SK-N-SH (cell line): ENCODE measurements around the gene KCNN3. TPM values are rescaled to one million over a fixed set of nuclear protein-coding genes. Genes with fewer than 3 reads are reported as not detected.

Source experiments
- CTCF ChIA-PET: fragments of 300-600, 350-600 bp; formaldehyde crosslinking; extraction: SDS; loops from one replicate; lab custom pipeline; 2021; lab: Yijun Ruan, JAX
- POLR2A ChIA-PET: fragments of 350-600 bp; sonication (Branson Sonifier 250); formaldehyde crosslinking; extraction: SDS; loops from one replicate; lab custom pipeline; 2020; ENCODE audit warnings: antibody characterized with exemption, inconsistent platforms; lab: Yijun Ruan, JAX
- DNase-seq: peaks from one replicate; pipeline ENCODE4 v3.0.0; 2012
- H2AFZ ChIP-seq: fragments of 200-600 bp; sonication (generic); 2 replicates; pipeline ENCODE4 v1.8.1; 2016; ENCODE audit warnings: antibody characterized with exemption, mild to moderate bottlenecking, low read depth
- H3F3A ChIP-seq: fragments of 200-600 bp; sonication (generic); replicated peaks from 2 replicates; pipeline ENCODE3; 2016; ENCODE audit warnings: antibody characterized with exemption, mild to moderate bottlenecking; ENCODE audit not compliant: insufficient read depth
- H3K27ac ChIP-seq, 2 experiments: fragments of 200-500 bp in 1 of 2; fragments of 200-600 bp in 1 of 2; sonication (Bioruptor generic) in 1 of 2; sonication (generic), shearing (Covaris generic) in 1 of 2; 2 replicates each; pipeline versions ENCODE4 v1.5.1 to v1.6.1; 2014 to 2016; ENCODE audit warnings: low read depth in 2 of 2, inconsistent platforms in 1 of 2, low read length in 1 of 2, mild to moderate bottlenecking in 1 of 2, mixed read lengths in 1 of 2
- H3K27me3 ChIP-seq: fragments of 200-600 bp; sonication (generic), shearing (Covaris generic); 2 replicates; pipeline ENCODE4 v1.6.1; 2016; ENCODE audit warnings: mixed run types; ENCODE audit not compliant: insufficient read depth
- H3K36me3 ChIP-seq, 2 experiments: fragments of 200-500 bp in 1 of 2; fragments of 200-600 bp in 1 of 2; sonication (Bioruptor generic) in 1 of 2; sonication (generic) in 1 of 2; replicated peaks in 1 of 2; 2 replicates each; pipeline versions ENCODE3 to v1.5.1; 2014 to 2016; ENCODE audit warnings: low read length in 1 of 2, mild to moderate bottlenecking in 1 of 2; ENCODE audit not compliant: insufficient read depth in 2 of 2, control insufficient read depth in 1 of 2
- H3K4me1 ChIP-seq, 2 experiments: fragments of 200-500 bp in 1 of 2; fragments of 200-600 bp in 1 of 2; sonication (Bioruptor generic) in 1 of 2; sonication (generic), shearing (Covaris generic) in 1 of 2; 2 replicates each; pipeline versions ENCODE4 v1.5.1 to v1.6.1; 2014 to 2016; ENCODE audit warnings: low read depth in 1 of 2, low read length in 1 of 2, mixed run types in 1 of 2; ENCODE audit not compliant: insufficient read depth in 2 of 2, control insufficient read depth in 1 of 2
- H3K4me2 ChIP-seq: fragments of 200-600 bp; sonication (generic), shearing (Covaris generic); 2 replicates; pipeline ENCODE4 v1.6.1; 2017; ENCODE audit warnings: mixed run types
- H3K4me3 ChIP-seq, 2 experiments: fragments of 200-500 bp in 1 of 2; fragments of 200-600 bp in 1 of 2; sonication (Bioruptor generic) in 1 of 2; sonication (generic), shearing (Covaris generic) in 1 of 2; 2 replicates each; pipeline versions ENCODE4 v1.5.1 to v1.8.1; 2014 to 2016; ENCODE audit warnings: low read depth in 2 of 2, inconsistent platforms in 1 of 2, low read length in 1 of 2, mild to moderate bottlenecking in 1 of 2, mixed read lengths in 1 of 2, moderate library complexity in 1 of 2
- H3K79me2 ChIP-seq: fragments of 200-600 bp; sonication (generic); 2 replicates; pipeline ENCODE4 v1.8.1; 2017; ENCODE audit warnings: mild to moderate bottlenecking; ENCODE audit not compliant: insufficient read depth
- H3K9ac ChIP-seq: fragments of 200-600 bp; sonication (generic); 2 replicates; pipeline ENCODE4 v1.6.1; 2017; ENCODE audit warnings: mixed run types
- H3K9me2 ChIP-seq: fragments of 200-600 bp; sonication (generic); 2 replicates; pipeline ENCODE4 v1.6.1; 2017; ENCODE audit warnings: mixed run types
- H3K9me3 ChIP-seq: fragments of 200-600 bp; sonication (generic); 2 replicates; pipeline ENCODE4 v1.6.1; 2017; ENCODE audit warnings: mixed run types, mild to moderate bottlenecking, moderate library complexity
- H4K20me1 ChIP-seq: fragments of 200-600 bp; sonication (generic); 2 replicates; pipeline ENCODE4 v1.6.1; 2017; ENCODE audit warnings: mild to moderate bottlenecking, mixed run types; ENCODE audit not compliant: insufficient read depth
- CTCF ChIP-seq: fragments of 200-600 bp; sonication (generic); IDR thresholded peaks from 2 replicates; pipeline ENCODE4 v1.6.1; 2017; ENCODE audit warnings: antibody characterized with exemption, mild to moderate bottlenecking, moderate library complexity
- FOXM1 ChIP-seq: IDR thresholded peaks from 2 replicates; pipeline ENCODE4 v1.4.0; 2012; ENCODE audit warnings: low read depth, mild to moderate bottlenecking
- RAD21 ChIP-seq: IDR thresholded peaks from 2 replicates; pipeline ENCODE4 v1.6.1; 2012; ENCODE audit warnings: mild to moderate bottlenecking, low read length
- REST ChIP-seq: IDR thresholded peaks from 2 replicates; pipeline ENCODE4 v1.6.1; 2012; ENCODE audit warnings: mild to moderate bottlenecking, low read depth, low read length, moderate library complexity
- SIN3A ChIP-seq: IDR thresholded peaks from 2 replicates; pipeline ENCODE4 v1.6.1; 2012; ENCODE audit warnings: low read depth, mild to moderate bottlenecking, low read length, moderate library complexity, borderline replicate concordance
- TEAD4 ChIP-seq: IDR thresholded peaks from 2 replicates; pipeline ENCODE4 v1.4.0; 2012; ENCODE audit warnings: mild to moderate bottlenecking, borderline replicate concordance; ENCODE audit not compliant: insufficient read depth
- WGBS: methylation state at CpG from one replicate; pipeline ENCODE4 v1.1.6; 2017; ENCODE audit warnings: low lambda C conversion rate; 5-methylcytosine and 5-hydroxymethylcytosine counted together
- polyA plus RNA-seq, 3 experiments: library from polyadenylated mRNA; depleted of rRNA; stranded (reverse); fragments of >200 nt; gene quantifications; 2 replicates each; pipeline ENCODE4 v1.2.3, GENCODE V29; 2012

Gene KCNN3
- polyA plus RNA-seq, 1 of the 3 experiments (the other 2 are of a cell fraction) = 0.16 TPM

- H3K4me3 ChIP-seq = no peak overlapping the region
- no peak overlapping the region for H3K27ac ChIP-seq
- CTCF ChIA-PET = interaction anchor here (0.9 to 1.7 kb wide), 7 partner anchors 9 to 149 kb away, joined by 3 to 5 read pairs (median 4); no protein-coding TSS in a partner anchor
These were observed 141.0 kb downstream of the KCNN3 start for GRCh38 chr1:154729031-154729442.

More at GRCh38 chr1:154729031-154729442, 141.0 kb downstream of the KCNN3 start:
- H3K9ac ChIP-seq = no peak overlapping the region
- H2AFZ ChIP-seq = no peak overlapping the region
- H3K9me2 ChIP-seq = no peaks in the 10 kb centered on the region
- POLR2A ChIA-PET = no interaction called here
- H3K79me2 ChIP-seq = no peaks in the 10 kb centered on the region
- TF ChIP-seq FOXM1 = no peak
- TF ChIP-seq REST = peak; percentile 50; the same call in 1 of the 2 replicates
- no peak for TF ChIP-seq RAD21
- no peak for TF ChIP-seq TEAD4
- no peak for TF ChIP-seq SIN3A
- no peak for TF ChIP-seq CTCF
- no peak overlapping the region for H3K4me2 ChIP-seq
- no peaks in the 10 kb centered on the region for H3K27me3 ChIP-seq
- no peaks in the 10 kb centered on the region for H3K9me3 ChIP-seq
- no peaks in the 10 kb centered on the region for H3F3A ChIP-seq
- DNase-seq = no peak
- no peaks in the 10 kb centered on the region for H3K36me3 ChIP-seq
- H3K4me1 ChIP-seq = peaks cover 10 to 24% of the 10 kb centered on the region in 2 experiments; a peak in 2 of 4 replicates
- WGBS = 52% methylated on average over 6 of the region's 6 CpGs
- H4K20me1 ChIP-seq = no peaks in the 10 kb centered on the region
